ENCODE measurements around the gene YEATS2. TPM values are rescaled to one million over a fixed set of nuclear protein-coding genes. Genes with fewer than 3 reads are reported as not detected.
"Not testable (repeated sequence)": the region's sequence is repeated elsewhere in the genome, so short reads cannot be mapped to it uniquely, and the experiment has no call there.

The YEATS2 gene
- total RNA-seq, 2 donors from 2014 or later: 9.2 to 12.6 TPM

DNA sequence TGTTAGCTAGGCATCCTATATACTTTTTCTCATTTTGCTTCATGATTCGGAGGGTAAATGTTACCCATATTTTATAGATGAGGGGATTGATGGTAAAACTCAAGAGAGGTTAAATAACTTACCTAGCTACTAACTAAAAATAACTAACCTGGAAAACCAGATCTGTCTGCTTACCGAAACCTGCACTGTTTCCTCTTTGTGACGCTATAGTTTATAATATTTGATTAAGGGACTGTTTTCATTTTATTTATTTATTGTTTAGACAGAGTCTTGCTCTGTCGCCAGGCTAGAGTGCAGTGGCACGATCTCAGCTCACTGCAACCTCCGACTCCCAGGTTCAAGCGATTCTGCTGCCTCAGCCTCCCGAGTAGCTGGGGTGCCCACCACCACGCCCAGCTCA, 71.9 kb downstream of the YEATS2 start:
- TF ChIP-seq CTCF (IDR thresholded peaks at IDR 0.05): no peak
- Histone ChIP-seq H3K4me1 (peaks cover 0 to 10% of the 10 kb centered on the region in 2 donors), H3K27ac (no peak overlapping the region), H3K27me3 (no peaks in the 10 kb centered on the region), H3K36me3 (peaks cover 11% of the 10 kb centered on the region), H3K4me3 (no peak overlapping the region), H3K9me3 (no peaks in the 10 kb centered on the region)
- DNase-seq (ENCODE audit: low spot score): no peak

DNA sequence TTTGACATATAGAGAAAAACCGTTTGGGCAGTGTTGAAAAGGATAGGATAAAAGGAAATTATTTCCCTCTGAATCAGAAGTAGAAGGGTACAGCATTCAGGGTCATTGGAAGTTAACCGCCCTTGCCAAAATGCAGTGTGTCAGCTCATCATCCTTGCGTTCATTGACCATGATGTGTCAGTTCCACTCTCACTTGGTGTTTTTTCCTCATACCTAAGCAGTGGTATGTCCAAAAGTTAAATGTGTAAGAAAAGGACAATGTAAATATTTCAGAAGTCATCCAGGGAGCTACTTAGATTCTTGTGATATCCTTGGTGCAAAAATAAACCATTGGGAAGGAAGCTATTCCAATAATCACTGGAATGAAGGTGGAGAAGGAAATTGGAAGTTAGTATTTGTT, 77.0 kb downstream of the YEATS2 start:
- peaks cover 52% of the 10 kb centered on the region for H3K36me3 ChIP-seq

GRCh38 chr3:183775781-183776180, 78.2 kb downstream of the YEATS2 start:
- no peak for TF ChIP-seq CTCF (IDR thresholded peaks at IDR 0.05)
- peaks cover 0 to 8% of the 10 kb centered on the region in 2 donors for H3K4me1 ChIP-seq
- no peaks in the 10 kb centered on the region for H3K9me3 ChIP-seq

More for the DNA sequence above, 77.0 kb downstream of the YEATS2 start:
- Histone ChIP-seq H3K4me3 (no peak overlapping the region), H3K27ac (no peak overlapping the region), H3K4me1 (peaks cover 0 to 8% of the 10 kb centered on the region in 2 donors), H3K9me3 (no peaks in the 10 kb centered on the region), H3K27me3 (no peaks in the 10 kb centered on the region)
- no peak for DNase-seq (ENCODE audit: low spot score)
- no peak for TF ChIP-seq CTCF (IDR thresholded peaks at IDR 0.05)

GRCh38 chr3:183776451-183776850, 78.9 kb downstream of the YEATS2 start:
- DNase-seq (ENCODE audit: low spot score); H3K4me3 ChIP-seq; H3K9me3 ChIP-seq; H3K27me3 ChIP-seq; H3K27ac ChIP-seq; H3K4me1 ChIP-seq: not testable (repeated sequence)
- H3K36me3 ChIP-seq: peaks cover 67% of the 10 kb centered on the region

More at GRCh38 chr3:183775781-183776180, 78.2 kb downstream of the YEATS2 start:
- no peak overlapping the region for H3K27ac ChIP-seq
- DNase-seq (ENCODE audit: low spot score): no peak
- no peak overlapping the region for H3K4me3 ChIP-seq
- H3K36me3 ChIP-seq: peaks cover 60% of the 10 kb centered on the region
- H3K27me3 ChIP-seq: no peaks in the 10 kb centered on the region

- no peak overlapping the region for H3K4me3 ChIP-seq
- H3K27ac ChIP-seq: no peak overlapping the region
- no peak for DNase-seq (ENCODE audit: low spot score)
- no peak for TF ChIP-seq CTCF (IDR thresholded peaks at IDR 0.05)
- peaks cover 70% of the 10 kb centered on the region for H3K36me3 ChIP-seq
- H3K27me3 ChIP-seq: no peaks in the 10 kb centered on the region
- H3K4me1 ChIP-seq: peaks cover 0 to 8% of the 10 kb centered on the region in 2 donors
- no peaks in the 10 kb centered on the region for H3K9me3 ChIP-seq
Observed at GRCh38 chr3:183777016-183777618, 79.5 kb downstream of the YEATS2 start.

DNA sequence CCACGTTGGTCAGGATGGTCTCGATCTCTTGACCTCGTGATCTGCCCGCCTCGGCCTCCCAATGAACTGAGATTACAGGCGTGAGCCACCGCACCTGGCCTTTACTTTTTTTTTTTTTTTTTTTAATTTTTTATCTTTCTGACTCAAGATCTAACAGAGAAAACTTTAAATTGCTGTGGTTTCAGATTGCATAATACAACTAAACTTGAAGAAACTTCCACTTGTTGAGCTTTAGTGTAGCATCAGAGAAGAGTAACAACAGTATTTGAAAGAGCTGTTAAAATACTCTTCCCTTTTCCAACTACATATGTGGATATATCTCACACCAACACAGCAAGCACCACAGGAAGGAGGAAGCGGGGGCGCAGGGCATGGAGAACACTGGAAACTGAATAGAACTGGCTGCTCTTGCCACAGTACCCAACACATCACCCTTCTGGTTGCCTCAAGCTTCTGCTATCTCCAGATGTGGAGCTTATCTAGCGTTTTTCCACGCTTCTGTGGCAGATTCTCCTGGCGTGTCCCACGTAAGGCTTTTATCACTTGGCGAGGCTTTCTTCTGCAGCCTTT, 82.4 kb downstream of the YEATS2 start:
- peaks cover 0 to 25% of the 10 kb centered on the region in 2 donors for H3K4me1 ChIP-seq
- DNase-seq (ENCODE audit: low spot score): no peak
- no peak overlapping the region for H3K27ac ChIP-seq
- no peaks in the 10 kb centered on the region for H3K27me3 ChIP-seq
- no peak overlapping the region for H3K4me3 ChIP-seq
- TF ChIP-seq CTCF (IDR thresholded peaks at IDR 0.05): no peak
- H3K36me3 ChIP-seq: peaks cover 62% of the 10 kb centered on the region
- no peaks in the 10 kb centered on the region for H3K9me3 ChIP-seq

Data from right atrium auricular region (tissue), 2 donors.